Stimulated activated CD4-positive, alpha-beta T cell treated with anti-CD3 and anti-CD28 coated beads, Interleukin-12 subunit alpha, Interleukin-12 subunit beta, amount 100 ng/mL, for 4 hours (primary cell): Measurements from ENCODE around the gene SALL3.
"Not testable (repeated sequence)": the region's sequence is repeated elsewhere in the genome, so short reads cannot be mapped to it uniquely, and the experiment has no call there.

ENCODE experiments used
- DNase-seq: peaks from one replicate; pipeline ENCODE4 v3.0.0-alpha.2; 2020

Gene SALL3

DNA sequence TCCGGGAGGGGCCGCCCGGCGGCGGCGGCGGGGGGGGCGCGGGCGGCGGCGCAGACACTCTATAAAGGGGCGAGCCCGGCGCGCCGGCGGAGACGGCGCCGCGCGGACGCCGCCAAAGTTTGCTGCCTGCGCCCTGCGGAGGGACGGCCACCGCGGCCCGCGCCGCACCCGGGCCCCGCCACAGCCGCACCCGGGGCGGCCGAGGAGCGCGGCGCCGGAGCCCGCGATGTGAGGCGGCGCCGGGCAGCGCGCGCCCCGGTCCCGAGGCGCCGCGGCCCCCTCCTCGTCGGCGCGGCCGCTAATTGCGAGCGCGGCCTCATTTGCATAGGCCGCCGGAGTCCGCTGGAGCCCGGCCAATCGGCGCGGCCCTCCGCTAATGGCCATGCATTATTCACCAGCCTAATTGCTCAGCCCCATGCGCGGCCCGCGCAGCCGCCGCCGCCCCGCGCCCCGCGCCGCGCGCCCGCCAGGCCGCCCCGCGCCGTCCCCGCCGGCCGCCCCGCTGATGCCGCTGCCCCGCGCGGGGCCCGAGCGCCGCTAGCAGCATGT, at the start of gene SALL3:
Gene SALL3 (plus strand): TSS at position 89 of the 549 bp plus-strand sequence. CDS start 457 bp downstream, at position 546.
- DNase-seq: no peak

DNA sequence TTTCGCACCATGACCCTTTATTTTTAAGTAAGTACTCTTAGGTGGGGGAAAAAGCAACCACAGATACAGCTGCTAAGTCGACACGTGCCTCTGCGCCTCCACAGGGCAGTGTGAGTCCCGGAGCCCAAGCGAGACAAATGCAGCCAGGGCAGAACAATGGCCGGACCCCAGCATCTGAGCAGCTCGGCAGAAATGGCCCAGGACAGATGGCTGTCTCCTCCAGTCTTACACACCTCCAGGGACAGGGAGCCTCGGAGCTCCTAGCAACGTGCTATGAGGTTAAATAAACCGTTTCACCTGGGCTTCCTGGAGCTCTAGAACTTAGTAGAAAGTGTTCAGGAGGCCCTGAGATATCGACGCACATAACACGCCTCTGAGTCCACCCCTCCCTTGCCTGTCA, 47.3 kb upstream of the SALL3 start:
- DNase-seq: no peak

DNA sequence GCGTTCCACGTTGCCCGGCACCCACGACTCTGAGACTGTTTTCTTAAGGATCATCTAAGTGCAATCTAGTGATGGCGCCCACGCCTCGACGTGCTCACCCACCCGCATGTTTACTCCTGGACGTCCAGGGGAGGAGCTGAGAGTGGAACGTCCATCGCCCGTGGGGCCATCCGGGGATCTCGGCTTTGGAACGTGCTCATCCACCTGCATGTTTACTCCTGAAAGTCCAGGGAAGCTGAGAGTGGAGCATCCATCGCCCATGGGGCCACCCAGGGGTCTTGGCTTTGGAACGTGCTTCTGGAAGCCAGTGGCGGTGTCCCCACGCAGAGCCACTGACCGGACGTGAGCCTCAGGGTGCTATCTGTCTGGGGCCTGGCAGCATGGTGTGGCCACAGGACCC, 45.6 kb upstream of the SALL3 start:
- no peak for DNase-seq

DNA sequence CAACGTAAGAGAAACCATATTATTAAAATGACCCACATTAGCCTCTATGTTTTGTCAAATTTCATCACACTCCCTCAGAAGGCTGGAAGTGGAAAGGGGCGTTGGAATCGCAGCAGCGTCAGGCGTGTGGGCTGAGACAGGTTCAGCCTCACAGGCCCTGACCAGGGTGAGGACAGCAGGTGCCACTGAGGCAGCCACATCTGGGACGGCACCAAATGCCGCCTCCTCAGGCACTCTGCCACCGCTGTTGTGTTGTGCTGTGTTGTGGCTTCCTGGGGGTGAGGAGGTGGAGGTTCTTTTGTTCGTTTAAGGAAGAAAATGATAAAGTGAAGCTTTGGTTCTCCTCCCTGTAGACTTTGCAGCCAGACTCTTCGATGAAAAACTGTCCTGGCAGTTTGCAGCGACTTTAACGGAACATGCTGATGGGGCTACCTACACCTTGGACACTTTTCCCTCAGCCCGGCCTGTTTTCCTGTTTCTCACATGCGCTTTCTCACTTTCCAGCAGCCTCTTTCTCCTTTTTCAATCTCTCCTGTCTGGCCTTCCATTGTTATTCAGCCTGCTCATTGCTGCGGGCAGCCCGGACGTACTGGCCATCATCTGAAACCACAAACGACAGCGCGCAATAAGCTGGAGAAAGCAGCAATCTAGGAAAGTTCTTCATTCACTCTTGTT, 44.9 kb upstream of the SALL3 start:
- no peak for DNase-seq

DNA sequence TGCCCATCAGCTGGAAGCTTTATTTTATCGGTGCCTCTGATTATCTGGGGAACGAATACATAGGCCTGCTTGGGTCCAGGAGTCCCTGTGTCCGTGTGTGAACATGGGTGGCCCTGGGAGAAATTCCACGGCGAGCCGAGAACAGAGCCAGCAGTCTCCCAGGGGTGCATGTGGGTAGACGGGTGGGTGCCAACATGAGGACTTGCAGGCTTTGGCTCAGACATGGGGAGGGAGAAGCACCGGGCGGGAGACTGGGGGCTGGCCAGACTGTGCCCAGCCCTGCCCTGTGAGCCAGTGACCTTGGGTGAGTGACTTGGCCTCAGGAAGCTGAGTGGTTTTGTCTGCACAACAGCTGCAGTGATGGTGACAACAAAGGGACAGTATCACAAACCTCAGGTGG, 44.2 kb upstream of the SALL3 start:
- DNase-seq: no peak

DNA sequence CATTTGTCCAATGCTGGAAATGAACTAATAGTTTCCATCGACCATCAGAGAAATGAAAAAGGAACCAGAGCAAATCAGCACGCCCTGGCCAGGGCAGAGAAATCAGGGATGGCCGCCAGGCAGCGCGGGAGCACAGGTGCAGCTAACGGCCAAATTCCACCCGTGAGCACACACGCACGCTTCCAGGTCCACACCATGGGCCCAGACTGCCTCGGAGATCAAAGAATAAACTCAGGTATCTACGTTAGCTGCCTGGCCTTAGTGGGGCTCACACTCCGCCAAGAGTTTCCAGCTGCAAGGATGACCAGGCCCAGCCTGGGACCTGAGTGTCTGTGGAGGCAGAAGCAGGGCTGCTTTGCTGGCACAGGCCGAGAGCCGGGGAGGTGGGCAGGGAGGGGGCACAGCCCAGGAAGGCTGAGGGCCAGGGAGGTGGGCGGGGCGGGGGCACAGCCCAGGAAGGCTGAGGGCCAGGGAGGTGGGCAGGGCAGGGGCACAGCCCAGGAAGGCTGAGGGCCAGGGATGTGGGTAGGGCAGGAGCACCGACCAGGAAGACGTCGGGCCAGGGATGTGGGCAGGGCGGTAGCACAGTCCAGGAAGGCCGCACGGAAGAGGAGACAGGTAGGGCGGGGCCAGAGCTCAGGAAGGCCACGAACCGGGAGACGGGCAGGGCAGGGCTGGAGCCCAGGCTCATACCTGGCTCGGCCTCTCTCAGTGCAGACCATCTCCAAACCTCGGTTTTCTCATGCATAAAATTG, 43.2 kb upstream of the SALL3 start:
- DNase-seq: no peak

DNA sequence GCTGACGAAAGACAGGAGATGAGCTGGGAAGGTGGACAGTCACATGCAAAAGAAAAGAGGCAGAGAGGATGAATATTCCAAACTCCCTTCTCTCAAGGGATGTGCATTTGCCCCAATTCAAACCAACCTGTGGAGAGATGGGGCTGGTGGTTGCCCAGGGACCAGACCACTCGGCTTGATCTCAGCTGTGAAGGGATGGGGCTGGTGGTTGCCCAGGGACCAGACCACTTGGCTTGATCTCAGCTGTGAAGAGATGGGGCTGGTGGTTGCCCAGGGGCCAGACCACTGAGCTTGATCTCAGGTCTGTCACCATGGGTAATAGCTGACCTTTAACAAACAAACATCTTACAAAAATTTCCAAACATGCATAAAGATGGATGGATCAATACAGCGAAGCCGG, 42.5 kb upstream of the SALL3 start:
- no peak for DNase-seq

DNA sequence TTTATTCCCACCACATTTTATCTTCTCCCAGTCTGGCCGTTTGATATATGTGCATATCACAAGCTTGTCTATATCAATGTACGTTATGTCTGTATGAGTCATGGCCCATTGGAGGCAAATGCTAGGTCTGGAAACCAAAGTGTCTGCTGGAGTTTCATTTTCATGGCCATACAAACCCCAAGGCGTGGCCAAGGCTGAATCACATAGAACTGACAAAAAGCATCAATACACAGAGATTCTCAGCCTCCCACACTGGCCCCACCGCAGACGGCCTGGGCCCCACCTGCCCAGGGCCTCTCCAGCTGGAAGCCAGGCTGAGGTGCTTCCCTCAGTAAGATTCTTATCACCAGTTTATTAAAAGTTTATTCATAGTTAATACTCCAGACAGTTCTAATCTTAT, 40.5 kb upstream of the SALL3 start:
- no peak for DNase-seq

DNA sequence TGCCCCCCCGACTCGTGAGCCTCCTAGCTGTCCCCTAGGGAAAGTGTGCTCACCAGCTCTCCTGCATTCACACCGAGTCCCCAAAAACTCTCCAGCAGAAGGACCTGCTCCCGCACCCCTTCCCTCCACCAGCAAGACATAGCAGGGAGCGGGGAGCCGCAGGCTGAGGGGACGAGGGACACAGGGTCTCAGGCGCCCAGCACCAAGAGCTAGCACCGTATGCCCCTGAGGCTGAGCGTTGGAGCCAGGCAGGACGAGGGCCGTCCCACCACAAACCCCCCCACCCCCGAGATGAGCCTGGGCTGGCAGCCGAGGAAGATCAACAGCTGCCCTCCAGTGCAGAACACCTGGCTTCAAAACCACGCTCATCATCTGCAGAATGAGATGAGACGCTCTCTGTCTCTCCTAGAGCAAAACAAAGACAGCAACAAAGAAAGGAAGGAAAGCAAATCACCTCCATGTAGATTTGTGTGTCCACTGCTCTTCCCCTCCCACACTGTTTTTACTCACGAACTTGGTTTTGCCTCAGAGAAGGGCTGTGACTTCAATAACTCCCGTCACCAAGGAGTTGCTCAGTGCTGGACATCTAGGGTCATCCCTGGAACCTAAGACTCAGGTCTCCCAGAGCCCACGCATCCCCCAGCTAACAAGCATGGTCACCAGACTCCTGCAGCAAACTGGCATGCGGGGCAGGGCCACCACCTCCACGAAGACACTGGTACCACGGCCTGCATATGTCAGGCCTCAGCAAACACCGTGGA, 39.7 kb upstream of the SALL3 start:
- DNase-seq: no peak

DNA sequence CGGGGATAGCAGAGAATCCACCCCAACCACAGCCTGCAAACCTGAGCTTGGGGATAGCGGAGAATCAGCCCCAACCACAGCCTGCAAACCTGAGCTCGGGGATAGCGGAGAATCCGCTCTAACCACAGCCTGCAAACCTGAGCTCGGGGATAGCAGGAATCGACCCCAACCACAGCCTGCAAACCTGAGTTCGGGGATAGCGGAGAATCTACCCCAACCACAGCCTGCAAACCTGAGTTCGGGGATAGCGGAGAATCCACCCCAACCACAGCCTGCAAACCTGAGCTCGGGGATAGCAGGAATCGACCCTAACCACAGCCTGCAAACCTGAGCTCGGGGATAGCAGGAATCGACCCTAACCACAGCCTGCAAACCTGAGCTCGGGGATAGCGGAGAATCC, 37.4 kb upstream of the SALL3 start:
- DNase-seq: not testable (repeated sequence)

DNA sequence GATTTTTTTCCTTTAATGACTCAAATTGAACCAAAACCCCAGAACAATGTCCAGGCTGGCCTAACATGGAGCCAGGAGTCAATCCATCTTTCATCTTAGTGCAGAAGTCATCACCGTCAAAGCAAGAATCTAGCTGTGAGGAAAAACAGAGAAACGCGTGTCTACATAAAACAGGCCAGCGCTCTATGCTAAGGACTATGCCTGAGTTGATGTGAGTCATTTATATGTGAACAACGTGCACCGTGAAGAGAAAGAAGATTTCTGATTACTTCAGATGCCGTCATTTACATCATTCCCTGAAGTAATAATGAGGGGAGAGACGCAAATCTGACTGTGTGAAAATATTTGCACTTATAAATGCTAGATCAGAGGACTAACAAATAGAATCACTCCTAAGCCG, 34.0 kb upstream of the SALL3 start:
- DNase-seq: no peak

DNA sequence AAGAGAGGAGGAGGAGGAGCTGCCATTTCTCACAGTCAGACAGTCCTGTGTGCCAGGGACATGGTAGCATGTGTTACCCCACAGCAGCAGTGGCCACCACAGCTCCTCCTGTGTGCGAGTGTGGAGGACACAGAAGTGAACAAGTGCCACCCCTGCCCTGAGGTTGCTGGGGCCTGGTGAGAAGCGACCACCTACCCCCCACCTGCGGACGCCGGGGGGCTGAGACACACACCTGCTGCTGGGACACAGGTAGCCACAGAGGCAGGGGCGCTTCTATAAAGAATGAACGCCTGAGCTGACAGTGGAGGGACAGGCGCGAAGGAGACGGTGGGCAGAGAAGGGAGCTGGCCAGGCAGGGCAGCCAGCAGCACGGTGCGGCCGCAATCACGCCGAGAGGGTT, 32.3 kb upstream of the SALL3 start:
- no peak for DNase-seq

DNA sequence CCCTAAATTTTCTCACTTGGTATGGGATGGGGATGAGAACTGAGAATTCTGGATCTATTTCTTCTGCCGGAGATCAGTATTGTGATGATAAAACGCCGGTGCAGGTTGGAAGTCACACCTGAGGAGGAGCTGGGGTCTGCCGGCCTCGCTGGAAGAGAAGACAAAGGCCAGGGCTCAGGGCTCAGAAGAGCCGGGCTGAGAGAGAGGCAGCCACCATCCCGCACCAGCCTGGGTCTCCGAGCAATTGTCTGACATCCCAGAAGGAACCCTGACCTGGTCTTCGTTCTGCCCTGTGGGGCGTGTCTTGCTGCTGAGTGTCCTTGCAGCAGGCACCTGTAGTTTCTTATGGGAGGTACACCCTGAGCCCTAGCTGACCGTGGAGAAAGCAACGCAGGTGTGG, 31.4 kb upstream of the SALL3 start:
- DNase-seq: no peak

DNA sequence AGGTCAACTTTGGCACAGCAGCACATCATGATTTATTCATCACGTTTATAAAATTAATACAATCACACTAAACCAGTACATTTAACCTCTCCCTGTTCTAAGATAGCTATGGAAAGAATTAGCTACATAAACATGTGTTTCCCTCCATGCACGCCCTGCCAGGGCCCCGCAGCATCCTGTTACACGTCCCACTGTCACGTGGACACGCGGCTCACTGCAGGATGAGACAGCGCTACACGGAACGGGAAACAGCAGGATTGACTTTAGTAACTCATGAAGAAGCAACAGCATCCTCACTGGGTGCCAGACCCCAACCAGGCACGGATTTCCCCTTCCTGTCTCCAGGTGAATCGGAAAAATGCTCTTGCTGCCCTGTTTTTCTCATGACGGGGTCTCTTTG, 30.9 kb upstream of the SALL3 start:
- no peak for DNase-seq

DNA sequence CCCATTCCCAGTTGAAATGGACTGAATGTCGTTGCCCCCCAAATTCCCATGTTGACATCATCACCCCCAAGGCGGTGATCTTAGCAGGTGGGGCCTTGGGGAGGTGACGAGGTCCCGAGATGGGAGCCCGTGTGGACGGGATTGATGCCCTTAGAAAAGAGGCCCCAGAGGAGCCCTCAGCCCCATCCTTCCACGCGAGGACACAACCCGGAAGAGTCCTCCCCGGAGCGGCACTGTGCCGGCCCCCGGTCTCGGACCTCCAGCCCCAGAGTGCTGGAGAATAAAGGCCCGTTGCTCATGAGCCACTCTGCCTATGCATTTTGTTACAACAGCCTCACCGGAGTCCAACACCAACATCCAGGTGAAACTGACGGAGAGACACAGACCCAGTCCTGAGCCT, 30.4 kb upstream of the SALL3 start:
- DNase-seq: no peak

DNA sequence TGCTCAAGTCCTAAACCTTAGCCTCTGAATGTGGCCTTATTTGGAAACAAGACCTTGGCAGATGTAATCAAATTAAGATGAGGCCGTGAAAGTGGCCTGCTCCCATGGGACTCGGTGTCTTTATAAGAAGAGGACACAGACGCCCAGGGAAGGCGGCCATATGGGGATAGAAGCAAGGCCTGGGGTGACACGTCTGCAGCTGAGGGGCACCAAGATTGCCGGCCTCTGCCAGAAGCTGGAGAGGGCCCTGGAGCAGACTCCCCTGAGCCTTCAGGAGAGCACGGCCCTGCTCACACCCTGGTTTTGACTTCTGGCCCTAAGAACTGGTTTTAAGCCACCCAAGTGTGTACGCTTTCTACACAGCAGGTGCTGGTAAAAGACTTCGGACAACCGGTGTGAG, 29.2 kb upstream of the SALL3 start:
- DNase-seq: no peak

DNA sequence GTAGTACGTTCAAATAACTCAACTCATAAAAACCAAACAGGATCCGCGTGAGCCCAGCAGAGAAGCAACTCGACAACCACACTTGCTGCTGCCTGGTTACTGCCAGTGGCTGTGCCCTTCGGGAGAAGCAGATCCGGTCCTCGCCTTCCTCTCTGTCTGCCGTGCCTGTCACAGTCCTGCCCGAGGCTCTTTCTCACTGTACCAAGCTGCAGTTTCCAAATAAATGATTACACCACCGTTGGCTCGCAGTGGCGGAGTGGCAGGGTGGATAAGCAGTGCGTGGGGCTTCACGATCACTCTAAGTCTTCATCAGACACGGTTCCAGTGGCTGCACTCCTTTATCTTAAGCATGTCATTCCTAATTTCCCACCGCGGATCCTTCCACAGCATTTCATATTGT, 26.1 kb upstream of the SALL3 start:
- DNase-seq: no peak

DNA sequence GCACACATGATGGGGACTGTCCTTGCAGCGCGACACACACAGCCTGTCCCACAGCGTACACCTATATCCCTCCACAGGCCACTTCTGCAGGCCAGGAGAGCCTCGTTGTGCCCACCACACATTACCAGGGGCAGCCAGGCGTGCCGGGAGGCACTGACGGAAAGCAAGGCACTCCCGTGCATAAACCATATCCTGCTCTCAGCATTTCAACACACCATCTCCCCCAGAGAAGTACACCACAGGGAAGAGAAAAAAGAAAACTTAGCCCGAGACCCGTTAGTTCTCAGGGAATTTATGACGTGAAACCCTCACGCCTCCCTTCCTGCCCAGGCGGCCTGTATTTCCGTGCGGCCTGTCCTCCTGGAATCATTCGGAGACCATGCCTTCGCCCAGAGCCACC, 24.6 kb upstream of the SALL3 start:
- no peak for DNase-seq

DNA sequence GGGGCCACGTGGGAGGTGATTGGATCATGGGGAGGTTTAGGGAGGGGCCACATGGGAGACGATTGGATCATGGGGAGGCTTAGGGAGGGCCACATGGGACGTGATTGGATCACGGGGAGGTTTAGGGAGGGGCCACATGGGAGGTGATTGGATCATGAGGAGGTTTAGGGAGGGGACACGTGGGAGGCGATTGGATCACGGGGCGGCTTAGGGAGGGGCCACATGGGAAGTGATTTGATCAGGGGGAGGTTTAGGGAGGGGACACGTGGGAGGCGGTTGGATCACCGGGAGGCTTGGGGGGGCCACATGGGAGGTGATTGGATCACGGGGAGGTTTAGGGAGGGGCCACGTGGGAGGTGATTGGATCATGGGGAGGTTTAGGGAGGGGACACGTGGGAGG, 22.5 kb upstream of the SALL3 start:
- DNase-seq: no peak

DNA sequence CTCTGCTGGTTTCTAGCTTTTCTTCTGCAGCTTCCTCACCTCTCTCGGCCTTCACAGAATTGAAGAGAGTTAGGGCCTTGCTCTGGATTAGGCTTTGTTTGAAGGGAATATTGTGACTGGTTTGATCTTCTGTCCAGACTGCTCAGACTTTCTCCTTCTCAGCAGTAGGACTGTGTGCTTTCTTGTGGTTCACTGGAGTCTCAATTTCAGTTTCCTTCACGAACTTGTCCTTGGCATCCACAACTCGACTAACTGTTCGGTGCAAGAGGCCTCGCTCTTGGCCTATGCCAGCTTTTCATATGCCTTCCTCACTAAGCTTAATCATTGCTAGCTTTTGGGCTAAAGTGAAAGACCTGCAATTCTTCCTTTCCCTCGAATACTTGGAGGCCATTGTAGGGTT, 18.9 kb upstream of the SALL3 start:
- no peak for DNase-seq

DNA sequence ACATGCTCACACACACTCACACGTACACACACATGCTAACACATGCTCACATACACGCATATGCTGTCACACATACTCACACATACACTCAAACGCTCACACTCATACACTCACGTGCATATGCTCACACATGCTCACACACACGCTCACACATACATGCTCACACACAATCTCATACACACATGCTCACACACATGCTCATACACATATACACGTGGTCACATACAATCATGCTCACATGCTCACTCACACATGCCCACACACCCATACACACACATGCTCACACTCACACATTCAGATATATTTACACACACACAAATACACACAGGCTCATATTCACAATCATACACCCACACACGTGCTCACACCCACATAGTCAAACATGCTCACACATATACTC, 17.5 kb upstream of the SALL3 start:
- DNase-seq: no peak

DNA sequence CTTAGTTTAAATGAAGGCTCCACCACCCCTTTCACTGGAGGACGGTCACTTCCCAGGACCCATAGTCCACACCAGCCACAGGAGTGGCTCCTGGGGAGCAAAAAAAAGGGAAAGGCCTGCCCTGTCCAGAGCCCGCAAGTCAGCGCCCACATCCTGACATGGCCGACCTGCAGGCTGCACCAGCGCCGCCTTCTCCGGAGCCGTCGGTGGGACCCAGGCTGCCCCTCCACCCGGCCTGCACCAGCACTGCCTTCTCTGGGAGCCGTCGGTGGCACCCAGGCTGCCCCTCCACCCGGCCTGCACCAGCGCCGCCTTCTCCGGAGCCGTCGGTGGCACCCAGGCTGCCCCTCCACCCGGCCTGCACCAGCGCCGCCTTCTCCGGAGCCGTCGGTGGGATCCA, 14.9 kb upstream of the SALL3 start:
- DNase-seq: not testable (repeated sequence)

DNA sequence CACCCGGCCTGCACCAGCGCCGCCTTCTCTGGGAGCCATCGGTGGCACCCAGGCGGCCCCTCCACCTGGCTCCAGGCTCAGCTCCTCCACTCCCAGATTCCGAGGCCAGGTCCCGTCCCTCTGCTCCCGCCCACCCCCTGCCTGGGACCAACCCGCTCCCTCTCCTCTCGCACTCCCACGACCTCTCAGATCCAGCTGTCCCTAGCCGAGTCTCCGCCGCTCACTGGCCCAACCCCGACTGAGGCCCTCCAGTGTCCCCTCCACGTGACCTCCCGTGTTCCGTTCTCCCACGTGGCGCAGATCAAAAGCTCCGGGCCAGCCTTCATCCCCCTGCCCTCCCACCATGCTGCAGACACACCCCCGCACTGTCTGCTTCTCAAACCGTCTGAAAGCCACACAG, 14.4 kb upstream of the SALL3 start:
- no peak for DNase-seq
